PC-9 (cell line): Measurements from ENCODE around the gene TPRG1L. TPM values are rescaled to one million over a fixed set of nuclear protein-coding genes. Genes with fewer than 3 reads are reported as not detected.
A peak's percentile ranks its signal among the peaks of the same experiment; 100 is the strongest.

Experiments
- BruUV-seq: library from RNA; stranded (reverse); fragments of 400-500 nt; replicated peaks from 2 replicates; lab custom pipeline; 2021; lab: Mats Ljungman, UMichigan
- CTCF ChIA-PET: fragments of 300-600 bp; sonication (Branson Sonifier 250); formaldehyde crosslinking; loops from one replicate; lab custom pipeline; 2022; ENCODE audit warnings: antibody characterized with exemption; lab: Charles Lee
- POLR2A ChIA-PET: fragments of 300-600 bp; sonication (Branson Sonifier 250); formaldehyde crosslinking; loops from one replicate; lab custom pipeline; 2022; ENCODE audit warnings: antibody characterized with exemption; ENCODE audit not compliant: unreplicated experiment; lab: Charles Lee
- DNase-seq, 2 experiments: peaks; one replicate each; pipeline versions ENCODE4 v3.0.0 to v3.0.0-alpha.2; 2015 to 2022; ENCODE audit warnings: mixed read lengths in 1 of 2
- H2AFZ ChIP-seq: fragments of 200-600 bp; sonication (generic); 2 replicates; pipeline ENCODE4 v1.8.1; 2017; ENCODE audit warnings: antibody characterized with exemption
- H3F3A ChIP-seq: fragments of 200-600 bp; sonication (generic); 2 replicates; pipeline ENCODE4 v1.8.1; 2017; ENCODE audit warnings: antibody characterized with exemption, mild to moderate bottlenecking, low read depth; ENCODE audit not compliant: insufficient read depth
- H3K27ac ChIP-seq: fragments of 200-600 bp; sonication (generic); 2 replicates; pipeline ENCODE4 v1.6.1; 2016; ENCODE audit warnings: mixed run types
- H3K27me3 ChIP-seq: fragments of 200-600 bp; sonication (generic); 2 replicates; pipeline ENCODE4 v1.6.1; 2016; ENCODE audit warnings: low read depth, mixed run types; ENCODE audit not compliant: insufficient read depth
- H3K36me3 ChIP-seq: fragments of 200-600 bp; sonication (generic); 2 replicates; pipeline ENCODE4 v1.6.1; 2016; ENCODE audit warnings: low read depth, mixed run types
- H3K4me1 ChIP-seq: fragments of 200-600 bp; sonication (generic); replicated peaks from 2 replicates; pipeline ENCODE4 v1.6.1; 2016; ENCODE audit warnings: mixed run types; ENCODE audit not compliant: insufficient read depth
- H3K4me2 ChIP-seq: fragments of 200-600 bp; sonication (generic); 2 replicates; pipeline ENCODE4 v1.6.1; 2017; ENCODE audit warnings: mixed run types
- H3K4me3 ChIP-seq: fragments of 200-600 bp; sonication (generic); 2 replicates; pipeline ENCODE4 v1.6.1; 2016; ENCODE audit warnings: mixed run types
- H3K79me2 ChIP-seq: fragments of 200-600 bp; sonication (generic); 2 replicates; pipeline ENCODE4 v1.6.1; 2017; ENCODE audit warnings: low read depth, mixed run types
- H3K9me2 ChIP-seq: fragments of 200-600 bp; sonication (generic); 2 replicates; pipeline ENCODE4 v1.8.1; 2017; ENCODE audit warnings: mild to moderate bottlenecking; ENCODE audit not compliant: insufficient read depth
- H3K9me3 ChIP-seq: fragments of 200-600 bp; sonication (generic); 2 replicates; pipeline ENCODE4 v1.8.1; 2016; ENCODE audit warnings: low read depth; ENCODE audit not compliant: insufficient read depth
- H4K20me1 ChIP-seq: fragments of 200-600 bp; sonication (generic); 2 replicates; pipeline ENCODE4 v1.8.1; 2017; ENCODE audit not compliant: insufficient read depth
- CTCF ChIP-seq: fragments of 200-600 bp; sonication (generic); conservative IDR thresholded peaks from 2 replicates; pipeline ENCODE4 v1.6.1; 2017; ENCODE audit warnings: mixed run types, antibody characterized with exemption, mild to moderate bottlenecking, moderate library complexity
- EZH2 ChIP-seq: fragments of 200-600 bp; sonication (generic); IDR thresholded peaks from 2 replicates; pipeline ENCODE4 v1.8.0; 2017; ENCODE audit warnings: antibody characterized with exemption, low read depth
- intact Hi-C: fragments of 100-400 bp; cut with micrococcal nuclease; formaldehyde crosslinking; loops from one replicate; pipeline ENCODE4 v1.10.0; 2022; ENCODE audit not compliant: unreplicated experiment
- total RNA-seq: library from RNA; stranded (reverse); gene quantifications from 2 replicates; pipeline ENCODE4 v1.2.3, GENCODE V29; 2021

TPRG1L gene
- total RNA-seq, 1 experiment from 2014 or later = 41.4 TPM

- no peaks in the 10 kb centered on the region for H4K20me1 ChIP-seq
- peaks cover 7% of the 10 kb centered on the region for H3K4me1 ChIP-seq
- H3K9me2 ChIP-seq = no peaks in the 10 kb centered on the region
- POLR2A ChIA-PET = no interaction called here
- no peak overlapping the region for H3K4me3 ChIP-seq
- H3K9me3 ChIP-seq = no peaks in the 10 kb centered on the region
- H3K79me2 ChIP-seq = peaks cover 13% of the 10 kb centered on the region
- no peaks in the 10 kb centered on the region for H3K36me3 ChIP-seq
- 0 out of 2 replicates have a peak, but pooled peaks cover 4% of the 10 kb centered on the region for H3K27me3 ChIP-seq
- no peak overlapping the region for H3K4me2 ChIP-seq
- CTCF ChIA-PET = no interaction called here
- no peak for TF ChIP-seq EZH2
- TF ChIP-seq CTCF = no peak
- no peak for DNase-seq
- no peaks in the 10 kb centered on the region for H3F3A ChIP-seq
- no peak overlapping the region for H3K27ac ChIP-seq
- H2AFZ ChIP-seq = no peak overlapping the region
- intact Hi-C loops = no loop called here
- BruUV-seq = no TSS peak
Measured at GRCh38 chr1:3646596-3646995, 21.8 kb downstream of the TPRG1L start.

GRCh38 chr1:3649342-3650247 lies 24.8 kb downstream of the TPRG1L start, which contains the start of gene WRAP73:
WRAP73 (minus strand) TSS chr1:3650103; CDS start chr1:3649999, 104 bp downstream.
- peaks cover 5% of the 10 kb centered on the region; the same call in 1 of the 2 replicates for H3F3A ChIP-seq
- H3K27ac ChIP-seq = no peak within 1 kb of the TSS
- peak within 1 kb of the TSS; percentile 86 for H3K4me3 ChIP-seq
- H3K4me2 ChIP-seq = peak within 1 kb of the TSS; percentile 88
- H3K27me3 ChIP-seq = peaks cover 32% of the 10 kb centered on the region
- TF ChIP-seq EZH2 = no peak
- no peak for TF ChIP-seq CTCF
- H2AFZ ChIP-seq = peak within 1 kb of the TSS; percentile 90
- no peaks in the 10 kb centered on the region for H3K9me3 ChIP-seq
- CTCF ChIA-PET = no interaction called here
- no peaks in the 10 kb centered on the region for H3K36me3 ChIP-seq
- intact Hi-C loops = no loop called here
- H3K4me1 ChIP-seq = peaks cover 7% of the 10 kb centered on the region
- no peaks in the 10 kb centered on the region for H4K20me1 ChIP-seq
- POLR2A ChIA-PET = no interaction called here
- peak; percentile 85 to 86 for DNase-seq
- peaks cover 13% of the 10 kb centered on the region for H3K79me2 ChIP-seq
- no peaks in the 10 kb centered on the region for H3K9me2 ChIP-seq
- no TSS peak for BruUV-seq

GRCh38 chr1:3650248-3651025 lies 25.6 kb downstream of the TPRG1L start:
- Histone ChIP-seq H3K27me3 (peaks cover 40% of the 10 kb centered on the region), H2AFZ (no peak overlapping the region), H3K9me3 (no peaks in the 10 kb centered on the region), H3K4me3 (peak overlapping the region; percentile 86; the same call in 1 of the 2 replicates), H3K9me2 (no peaks in the 10 kb centered on the region), H3F3A (peaks cover 5% of the 10 kb centered on the region; the same call in 1 of the 2 replicates), H3K4me2 (peak overlapping the region; percentile 88; the same call in 1 of the 2 replicates), H4K20me1 (no peaks in the 10 kb centered on the region), H3K36me3 (no peaks in the 10 kb centered on the region), H3K79me2 (peaks cover 13% of the 10 kb centered on the region), H3K4me1 (peaks cover 7% of the 10 kb centered on the region), H3K27ac (no peak overlapping the region)
- ChIA-PET POLR2A (no interaction called here), CTCF (no interaction called here)
- TF ChIP-seq EZH2 = no peak
- intact Hi-C loops = no loop called here
- BruUV-seq = no TSS peak
- no peak for DNase-seq
